GM19372 (cell line): ENCODE measurements around the gene EGR1.

Experiments
- ATAC-seq: cut with Tn5 transposase; IDR thresholded peaks from one replicate; pipeline ENCODE4 v1.9.1; 2021; ENCODE audit warnings: mild to moderate bottlenecking, low read depth, moderate library complexity; ENCODE audit not compliant: unreplicated experiment

Gene EGR1

DNA sequence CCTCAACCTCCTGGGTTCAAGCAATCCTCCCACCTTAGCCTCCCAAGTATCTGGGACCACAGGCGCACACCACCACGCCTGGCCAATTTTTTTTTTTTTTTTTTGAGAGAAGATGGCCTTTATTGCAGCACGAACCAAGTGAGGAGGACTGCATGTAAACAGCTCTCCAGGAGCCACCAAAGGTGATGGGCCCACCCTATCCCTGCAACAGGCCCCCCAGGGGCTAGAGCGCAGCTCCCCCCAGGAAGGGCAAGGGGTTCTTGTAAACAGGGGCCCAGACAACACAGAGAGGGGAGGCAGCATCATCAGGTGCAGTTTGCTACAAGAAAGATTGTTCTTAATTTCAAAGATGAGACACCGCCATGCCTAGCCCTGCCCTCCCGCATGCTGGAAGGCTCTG, 12.6 kb upstream of the EGR1 start:
- no peak for ATAC-seq

DNA sequence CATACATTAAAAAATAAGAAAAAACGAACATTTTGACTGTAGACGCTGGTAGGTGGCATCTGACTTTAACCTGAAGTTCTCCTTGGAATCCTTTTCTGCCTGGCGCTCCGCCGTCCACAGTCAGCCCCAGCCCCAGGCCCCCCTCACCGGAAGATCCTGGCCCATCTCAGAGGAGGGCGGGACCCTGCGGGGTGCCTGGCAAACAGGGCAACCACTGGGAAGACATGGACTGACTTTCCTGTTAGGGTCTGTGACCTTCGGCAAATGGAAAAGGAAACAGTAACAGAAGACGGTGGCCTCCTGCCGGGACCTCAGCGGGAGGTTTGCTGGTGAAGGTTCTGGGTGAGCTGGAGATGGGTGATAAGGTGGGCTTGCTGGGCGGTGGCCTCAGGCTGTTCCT, 11.7 kb upstream of the EGR1 start:
- ATAC-seq = no peak

DNA sequence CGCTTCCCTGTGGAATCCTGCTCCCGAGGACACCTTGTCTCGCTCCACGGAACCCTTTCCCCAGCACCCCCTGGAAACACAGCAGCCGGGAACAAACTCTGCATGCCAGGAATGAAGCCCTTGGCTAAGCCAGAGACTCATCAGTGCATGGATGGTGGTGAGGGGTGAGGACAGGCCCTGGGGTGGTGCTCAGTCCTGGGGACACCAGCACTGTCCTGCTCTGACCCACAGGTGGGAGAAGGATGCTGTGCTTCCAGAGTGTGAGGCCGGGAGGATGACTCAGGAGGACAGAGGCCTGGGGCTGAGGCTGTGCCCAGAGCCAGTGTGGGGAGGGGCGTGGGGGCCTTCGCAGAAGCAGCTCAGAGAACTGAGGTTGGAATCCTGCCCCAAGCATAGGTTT, 11.2 kb upstream of the EGR1 start:
- ATAC-seq = no peak

DNA sequence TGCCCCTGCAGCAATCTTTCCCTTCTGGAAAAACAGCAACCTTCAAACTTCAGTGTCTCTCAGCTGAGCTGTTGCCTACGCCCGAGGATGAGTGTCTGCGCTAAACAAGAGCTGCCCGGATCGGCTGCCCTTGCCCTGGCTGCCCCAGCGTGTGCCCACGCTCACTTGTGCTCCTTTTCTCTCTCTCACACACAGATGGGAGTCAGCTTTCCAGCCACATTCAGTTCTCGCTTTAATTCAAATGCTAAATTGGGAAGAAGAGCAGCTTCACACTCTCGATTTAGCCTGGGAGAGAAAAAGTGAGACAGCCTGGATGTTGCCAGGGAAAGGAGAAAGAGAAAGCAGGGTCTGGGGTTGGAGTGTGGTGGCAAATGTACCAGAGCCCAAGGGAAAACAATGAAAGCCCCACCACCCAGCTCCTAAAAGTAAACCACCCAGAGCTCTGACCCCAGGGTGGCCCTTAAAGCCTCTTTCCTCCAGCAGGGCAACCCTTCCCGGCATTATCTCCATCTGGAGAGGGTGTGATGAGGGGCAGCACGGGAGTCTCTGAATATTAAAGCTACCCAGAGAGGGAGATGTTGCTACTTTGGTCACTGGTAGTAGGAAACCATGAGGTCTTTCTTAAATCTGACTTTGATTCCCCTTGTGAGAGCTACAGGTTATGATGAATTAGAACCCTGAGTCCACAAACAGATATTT, 9.9 kb upstream of the EGR1 start:
- ATAC-seq = no peak

DNA sequence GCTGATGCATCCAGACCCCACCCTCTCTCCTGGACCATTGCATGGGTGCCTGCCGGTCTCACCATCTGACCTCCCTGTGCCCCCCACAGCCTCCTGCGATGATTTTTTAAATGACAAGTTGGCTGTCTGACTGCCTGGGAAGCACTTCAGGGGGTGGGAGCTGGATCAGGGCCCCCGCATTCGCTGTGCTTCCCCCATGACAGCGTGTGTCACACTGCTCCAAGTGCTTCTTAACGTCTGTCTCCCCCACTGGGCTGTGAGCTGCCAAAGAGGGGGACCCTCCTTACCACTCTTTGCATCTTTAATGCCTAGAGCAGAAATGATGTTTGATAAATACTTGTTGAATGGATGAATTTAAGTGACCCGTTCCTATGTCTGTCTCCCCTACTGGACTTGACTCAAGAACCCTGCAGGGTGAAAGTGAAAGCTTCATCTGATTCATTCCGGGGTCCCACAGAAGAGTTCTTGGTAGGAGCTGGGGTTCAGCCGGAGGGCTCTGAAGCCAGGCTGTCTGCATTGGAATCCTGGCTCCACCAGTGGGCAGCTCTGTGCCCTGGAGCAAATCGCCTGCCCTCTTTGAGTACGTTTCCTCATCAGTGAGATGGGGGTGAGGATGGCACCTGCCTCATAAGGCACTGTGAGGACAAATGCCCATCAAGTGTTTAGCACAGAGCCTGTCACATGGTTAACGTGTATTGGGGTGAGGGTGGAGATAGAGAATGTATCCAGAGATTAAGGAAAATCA, 7.6 kb upstream of the EGR1 start:
- ATAC-seq = no peak

DNA sequence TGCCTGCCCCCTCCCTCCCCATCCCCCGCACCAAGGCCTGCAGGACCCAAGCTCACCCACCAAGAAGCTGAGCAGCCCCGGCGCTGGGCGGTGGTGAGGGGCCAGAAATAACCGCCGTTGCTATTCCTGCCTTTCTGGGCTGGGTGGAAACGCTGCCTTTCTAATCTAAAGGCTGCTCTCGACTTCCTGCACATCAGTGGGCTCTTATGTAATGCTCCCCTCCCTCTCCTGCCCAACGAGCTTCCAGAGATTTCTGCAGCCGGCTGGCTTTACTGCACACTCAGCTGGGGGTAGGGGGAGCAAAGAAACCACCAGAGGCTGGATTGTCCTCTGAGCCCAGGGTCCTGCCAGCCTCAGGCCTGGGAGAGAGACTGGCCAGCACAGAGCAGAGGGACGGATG, 6.9 kb upstream of the EGR1 start:
- no peak for ATAC-seq

DNA sequence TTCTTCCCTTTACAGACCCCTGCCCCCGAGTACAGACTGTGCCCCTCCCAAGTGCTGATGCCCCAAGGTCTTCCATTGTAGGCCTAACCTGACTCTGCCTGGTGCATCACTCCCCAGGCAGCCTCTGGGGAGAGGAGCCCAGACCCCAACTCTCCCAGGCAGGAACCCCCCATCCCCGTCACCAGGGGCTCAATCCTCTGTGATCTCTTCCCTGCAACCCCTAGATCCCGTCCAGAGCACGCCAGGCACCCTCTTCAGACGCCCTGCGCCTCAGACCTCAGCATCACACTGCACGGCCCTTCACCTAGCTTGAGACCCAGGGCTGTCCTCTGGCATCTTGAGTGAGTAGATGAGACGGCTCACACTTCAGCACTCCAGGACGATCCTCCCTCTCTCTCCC, 6.4 kb upstream of the EGR1 start:
- ATAC-seq = no peak

DNA sequence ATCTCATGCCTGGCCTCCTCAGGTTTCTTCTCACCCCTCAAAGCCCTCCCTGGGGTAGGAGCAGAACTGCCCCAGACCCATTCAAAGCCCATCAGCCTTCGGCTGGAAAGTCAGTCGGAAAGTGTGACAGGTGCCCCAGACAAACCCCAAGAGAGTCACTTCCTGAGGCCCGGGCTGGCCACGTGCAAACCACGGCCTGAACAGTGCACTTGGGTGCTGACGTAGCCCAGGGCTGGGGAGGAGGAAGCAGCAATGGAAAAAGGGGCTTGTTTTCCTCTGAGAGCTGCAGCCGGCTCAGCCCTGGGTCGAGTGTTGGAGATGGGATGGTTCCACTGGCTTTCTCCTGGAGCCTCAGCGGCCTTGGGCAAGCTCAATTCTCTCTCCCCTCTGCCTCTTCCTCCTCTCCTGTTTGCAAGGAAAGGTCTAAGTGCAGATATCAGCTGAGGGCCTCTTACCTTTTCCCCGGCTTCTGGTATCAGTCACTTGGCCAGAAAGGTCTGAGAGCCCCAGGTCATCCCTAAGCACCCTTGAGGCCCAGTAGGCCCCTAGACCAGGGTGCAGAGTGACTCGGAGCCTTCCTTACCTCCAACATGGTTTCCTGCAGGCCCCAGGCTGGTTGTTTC, 5.9 kb upstream of the EGR1 start:
- peak; percentile 44 for ATAC-seq

DNA sequence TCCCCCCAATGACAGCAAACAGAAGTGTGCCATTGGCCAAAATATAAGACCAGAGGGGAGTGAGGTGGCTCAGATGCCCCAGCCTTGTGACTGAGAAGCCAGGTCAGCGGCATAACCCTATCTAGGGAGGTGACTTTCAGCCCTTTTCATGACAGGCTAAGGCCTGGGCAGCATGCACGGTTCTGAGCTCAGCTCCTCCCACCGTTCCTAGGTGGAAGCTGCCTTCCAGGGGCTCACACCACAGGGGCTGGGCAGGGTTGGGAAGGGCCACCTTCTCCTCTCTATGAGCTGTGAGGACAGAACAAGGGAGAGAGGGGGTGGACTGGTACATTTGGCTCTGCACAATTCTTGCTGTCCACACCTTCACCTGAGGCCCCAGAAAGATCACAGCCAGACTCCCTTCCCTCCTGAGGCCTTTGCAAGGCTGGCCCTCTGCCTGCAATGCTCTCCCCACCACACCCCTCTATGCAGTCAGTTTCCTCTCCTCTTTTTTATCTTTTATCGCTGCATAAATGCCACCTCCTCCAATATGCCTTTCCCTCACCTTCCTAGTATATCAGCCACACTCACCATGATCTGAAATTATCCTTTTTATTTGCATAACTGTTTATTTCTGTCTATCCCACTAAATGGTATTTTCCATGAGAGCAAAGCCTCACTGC, 5.1 kb upstream of the EGR1 start:
- no peak for ATAC-seq

DNA sequence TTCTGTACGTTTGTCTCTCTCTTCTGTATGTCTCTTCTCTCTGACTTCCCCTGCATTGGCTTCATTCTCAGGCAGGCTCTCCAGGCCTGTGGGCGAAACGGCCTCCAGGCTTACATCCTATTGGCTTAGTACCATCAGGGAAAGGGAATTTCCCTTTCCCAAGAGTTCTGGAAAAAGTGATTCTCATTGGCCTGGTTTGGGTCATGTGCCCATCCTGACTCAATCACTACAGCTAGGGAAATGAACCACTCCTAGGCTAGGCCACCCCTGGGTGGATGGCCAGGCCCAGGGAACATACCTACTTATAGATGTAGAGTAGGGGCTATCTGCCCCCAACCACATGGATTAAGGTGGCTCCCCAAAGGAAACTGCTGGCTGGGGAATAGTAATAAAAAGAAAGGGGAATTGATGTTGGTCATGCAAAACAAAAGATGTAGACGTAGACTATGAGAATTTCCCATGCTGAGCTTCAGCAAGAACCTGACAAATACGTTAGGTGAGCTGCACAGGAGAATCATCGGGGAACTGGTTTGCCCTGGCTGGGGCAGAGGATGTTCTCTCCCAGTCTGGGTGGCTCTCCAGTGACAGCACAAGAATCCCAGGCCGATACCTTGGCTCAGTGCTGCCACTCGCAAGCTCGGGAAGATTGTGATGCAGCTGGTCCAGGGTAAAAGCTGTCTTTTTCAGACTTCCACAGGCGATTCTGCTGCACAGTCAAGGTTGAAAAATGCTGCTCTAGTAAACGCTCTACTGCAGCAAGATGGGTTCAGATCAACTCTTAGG, 3.7 kb upstream of the EGR1 start:
- no peak for ATAC-seq

DNA sequence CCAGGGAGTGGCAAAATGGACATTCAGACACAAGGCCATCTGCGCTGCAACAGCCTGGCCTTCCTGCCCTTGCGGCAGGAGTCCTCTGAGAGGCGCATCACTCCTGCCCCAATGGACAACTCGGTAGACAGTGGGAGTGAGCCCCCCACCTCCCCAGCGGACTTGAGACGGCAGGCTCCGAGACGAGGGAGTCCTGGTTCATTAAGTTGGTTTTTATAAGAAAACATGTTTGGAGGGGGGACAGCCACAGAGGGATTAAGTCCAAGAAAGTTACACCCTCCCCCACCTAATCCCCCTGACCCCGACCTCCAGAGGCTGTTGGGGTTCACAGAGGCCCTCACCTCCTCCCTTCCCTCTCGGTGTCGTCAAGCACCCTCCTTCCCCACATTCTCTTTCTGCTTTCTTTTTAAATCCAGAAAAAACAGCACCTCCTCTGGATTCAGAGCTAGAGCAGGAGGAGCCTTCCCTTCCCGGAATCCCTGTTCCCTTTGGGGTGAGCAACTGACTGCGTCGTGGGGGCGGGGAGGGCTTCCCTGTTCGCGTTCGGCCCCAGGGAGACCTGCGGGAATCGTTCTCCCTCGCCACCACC, 1.8 kb upstream of the EGR1 start:
- ATAC-seq = no peak

DNA sequence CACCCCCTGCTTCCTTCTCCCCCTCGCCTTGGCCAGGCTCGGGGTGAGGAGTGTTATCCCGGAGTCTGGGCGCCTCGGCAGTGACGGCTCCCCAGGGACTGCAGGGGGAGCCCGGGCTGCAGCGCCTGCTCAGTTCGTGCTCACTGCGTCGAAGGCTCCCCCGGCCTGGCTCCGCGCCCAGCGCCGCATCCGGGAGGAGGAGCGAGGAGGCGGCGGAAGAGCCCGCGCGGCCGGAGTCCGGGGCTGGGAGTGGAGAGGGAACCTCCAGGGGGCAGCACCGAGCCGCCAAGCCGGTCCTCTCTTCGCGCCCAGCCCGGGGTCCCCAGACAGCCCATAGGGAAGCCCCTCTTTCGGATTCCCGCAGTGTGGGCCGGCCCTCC, 1.3 kb upstream of the EGR1 start:
- peak; percentile 37 for ATAC-seq

DNA sequence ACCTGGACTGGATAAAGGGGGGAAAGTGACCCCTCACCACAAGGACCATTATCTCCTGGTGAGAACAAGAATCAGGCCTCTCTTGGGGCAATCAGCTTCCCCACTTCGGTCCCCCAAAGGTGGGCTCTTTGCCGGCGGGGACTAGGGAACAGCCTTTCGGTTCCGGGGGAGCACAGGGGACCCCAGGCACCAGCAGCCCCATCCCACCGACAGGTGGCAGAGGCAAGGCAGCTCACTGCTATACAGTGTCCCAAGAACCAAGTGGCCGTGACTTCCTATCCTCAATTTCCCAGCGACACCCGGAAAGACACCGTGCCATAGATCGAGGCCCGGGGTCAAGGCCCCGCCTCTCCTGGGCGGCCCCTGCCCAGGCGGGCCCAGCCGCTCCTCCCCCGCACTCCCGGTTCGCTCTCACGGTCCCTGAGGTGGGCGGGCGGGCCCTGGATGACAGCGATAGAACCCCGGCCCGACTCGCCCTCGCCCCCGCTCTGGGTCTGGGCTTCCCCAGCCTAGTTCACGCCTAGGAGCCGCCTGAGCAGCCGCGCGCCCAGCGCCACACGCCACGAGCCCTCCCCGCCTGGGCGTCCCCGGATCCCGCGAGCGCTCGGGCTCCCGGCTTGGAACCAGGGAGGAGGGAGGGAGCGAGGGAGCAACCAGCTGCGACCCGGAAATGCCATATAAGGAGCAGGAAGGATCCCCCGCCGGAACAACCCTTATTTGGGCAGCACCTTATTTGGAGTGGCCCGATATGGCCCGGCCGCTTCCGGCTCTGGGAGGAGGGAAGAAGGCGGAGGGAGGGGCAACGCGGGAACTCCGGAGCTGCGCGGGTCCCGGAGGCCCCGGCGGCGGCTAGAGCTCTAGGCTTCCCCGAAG, 655 bp upstream of the EGR1 start:
- ATAC-seq = peak; percentile 55

DNA sequence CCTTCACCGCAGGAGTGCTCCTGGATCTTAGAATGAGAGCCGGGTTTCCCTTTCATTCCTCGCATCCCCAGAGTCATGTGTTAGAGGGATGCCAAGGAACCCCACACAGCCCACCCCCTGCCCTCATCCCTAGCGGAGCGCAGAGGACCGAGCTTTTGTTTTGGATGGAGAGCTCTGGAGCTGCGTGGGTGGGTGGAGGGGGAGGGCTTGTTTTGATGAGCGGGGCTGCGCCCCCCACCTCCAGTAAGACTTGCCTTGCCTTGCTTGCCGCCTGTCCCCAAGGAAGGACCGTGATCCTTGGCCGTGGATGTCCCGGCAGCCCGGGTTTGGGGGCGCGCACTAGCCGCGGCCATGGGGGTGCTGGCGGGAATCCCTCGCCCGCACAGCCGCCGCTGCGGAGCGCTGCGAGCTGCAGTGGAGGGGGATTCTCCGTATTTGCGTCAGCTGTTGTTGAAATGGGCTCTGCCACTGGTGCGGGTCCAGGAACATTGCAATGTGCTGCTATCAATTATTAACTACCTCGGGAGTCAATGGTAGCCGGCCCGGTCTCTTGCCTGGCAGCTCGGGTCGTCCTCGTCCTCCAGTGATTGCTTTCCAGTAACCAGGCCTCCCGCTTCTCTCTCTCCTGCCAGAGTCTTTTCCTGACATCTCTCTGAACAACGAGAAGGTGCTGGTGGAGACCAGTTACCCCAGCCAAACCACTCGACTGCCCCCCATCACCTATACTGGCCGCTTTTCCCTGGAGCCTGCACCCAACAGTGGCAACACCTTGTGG, 1.0 kb downstream of the EGR1 start:
- ATAC-seq = no peak

DNA sequence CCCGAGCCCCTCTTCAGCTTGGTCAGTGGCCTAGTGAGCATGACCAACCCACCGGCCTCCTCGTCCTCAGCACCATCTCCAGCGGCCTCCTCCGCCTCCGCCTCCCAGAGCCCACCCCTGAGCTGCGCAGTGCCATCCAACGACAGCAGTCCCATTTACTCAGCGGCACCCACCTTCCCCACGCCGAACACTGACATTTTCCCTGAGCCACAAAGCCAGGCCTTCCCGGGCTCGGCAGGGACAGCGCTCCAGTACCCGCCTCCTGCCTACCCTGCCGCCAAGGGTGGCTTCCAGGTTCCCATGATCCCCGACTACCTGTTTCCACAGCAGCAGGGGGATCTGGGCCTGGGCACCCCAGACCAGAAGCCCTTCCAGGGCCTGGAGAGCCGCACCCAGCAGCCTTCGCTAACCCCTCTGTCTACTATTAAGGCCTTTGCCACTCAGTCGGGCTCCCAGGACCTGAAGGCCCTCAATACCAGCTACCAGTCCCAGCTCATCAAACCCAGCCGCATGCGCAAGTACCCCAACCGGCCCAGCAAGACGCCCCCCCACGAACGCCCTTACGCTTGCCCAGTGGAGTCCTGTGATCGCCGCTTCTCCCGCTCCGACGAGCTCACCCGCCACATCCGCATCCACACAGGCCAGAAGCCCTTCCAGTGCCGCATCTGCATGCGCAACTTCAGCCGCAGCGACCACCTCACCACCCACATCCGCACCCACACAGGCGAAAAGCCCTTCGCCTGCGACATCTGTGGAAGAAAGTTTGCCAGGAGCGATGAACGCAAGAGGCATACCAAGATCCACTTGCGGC, 1.8 kb downstream of the EGR1 start:
- no peak for ATAC-seq

DNA sequence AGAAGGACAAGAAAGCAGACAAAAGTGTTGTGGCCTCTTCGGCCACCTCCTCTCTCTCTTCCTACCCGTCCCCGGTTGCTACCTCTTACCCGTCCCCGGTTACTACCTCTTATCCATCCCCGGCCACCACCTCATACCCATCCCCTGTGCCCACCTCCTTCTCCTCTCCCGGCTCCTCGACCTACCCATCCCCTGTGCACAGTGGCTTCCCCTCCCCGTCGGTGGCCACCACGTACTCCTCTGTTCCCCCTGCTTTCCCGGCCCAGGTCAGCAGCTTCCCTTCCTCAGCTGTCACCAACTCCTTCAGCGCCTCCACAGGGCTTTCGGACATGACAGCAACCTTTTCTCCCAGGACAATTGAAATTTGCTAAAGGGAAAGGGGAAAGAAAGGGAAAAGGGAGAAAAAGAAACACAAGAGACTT, 2.4 kb downstream of the EGR1 start:
- ATAC-seq = no peak

DNA sequence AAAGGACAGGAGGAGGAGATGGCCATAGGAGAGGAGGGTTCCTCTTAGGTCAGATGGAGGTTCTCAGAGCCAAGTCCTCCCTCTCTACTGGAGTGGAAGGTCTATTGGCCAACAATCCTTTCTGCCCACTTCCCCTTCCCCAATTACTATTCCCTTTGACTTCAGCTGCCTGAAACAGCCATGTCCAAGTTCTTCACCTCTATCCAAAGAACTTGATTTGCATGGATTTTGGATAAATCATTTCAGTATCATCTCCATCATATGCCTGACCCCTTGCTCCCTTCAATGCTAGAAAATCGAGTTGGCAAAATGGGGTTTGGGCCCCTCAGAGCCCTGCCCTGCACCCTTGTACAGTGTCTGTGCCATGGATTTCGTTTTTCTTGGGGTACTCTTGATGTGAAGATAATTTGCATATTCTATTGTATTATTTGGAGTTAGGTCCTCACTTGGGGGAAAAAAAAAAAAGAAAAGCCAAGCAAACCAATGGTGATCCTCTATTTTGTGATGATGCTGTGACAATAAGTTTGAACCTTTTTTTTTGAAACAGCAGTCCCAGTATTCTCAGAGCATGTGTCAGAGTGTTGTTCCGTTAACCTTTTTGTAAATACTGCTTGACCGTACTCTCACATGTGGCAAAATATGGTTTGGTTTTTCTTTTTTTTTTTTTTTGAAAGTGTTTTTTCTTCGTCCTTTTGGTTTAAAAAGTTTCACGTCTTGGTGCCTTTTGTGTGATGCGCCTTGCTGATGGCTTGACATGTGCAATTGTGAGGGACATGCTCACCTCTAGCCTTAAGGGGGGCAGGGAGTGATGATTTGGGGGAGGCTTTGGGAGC, 3.1 kb downstream of the EGR1 start:
- ATAC-seq = no peak
